Measurements from ENCODE around the gene BRD9.
"Not testable (repeated sequence)": the region's sequence is repeated elsewhere in the genome, so short reads cannot be mapped to it uniquely, and the experiment has no call there.

The BRD9 gene

DNA sequence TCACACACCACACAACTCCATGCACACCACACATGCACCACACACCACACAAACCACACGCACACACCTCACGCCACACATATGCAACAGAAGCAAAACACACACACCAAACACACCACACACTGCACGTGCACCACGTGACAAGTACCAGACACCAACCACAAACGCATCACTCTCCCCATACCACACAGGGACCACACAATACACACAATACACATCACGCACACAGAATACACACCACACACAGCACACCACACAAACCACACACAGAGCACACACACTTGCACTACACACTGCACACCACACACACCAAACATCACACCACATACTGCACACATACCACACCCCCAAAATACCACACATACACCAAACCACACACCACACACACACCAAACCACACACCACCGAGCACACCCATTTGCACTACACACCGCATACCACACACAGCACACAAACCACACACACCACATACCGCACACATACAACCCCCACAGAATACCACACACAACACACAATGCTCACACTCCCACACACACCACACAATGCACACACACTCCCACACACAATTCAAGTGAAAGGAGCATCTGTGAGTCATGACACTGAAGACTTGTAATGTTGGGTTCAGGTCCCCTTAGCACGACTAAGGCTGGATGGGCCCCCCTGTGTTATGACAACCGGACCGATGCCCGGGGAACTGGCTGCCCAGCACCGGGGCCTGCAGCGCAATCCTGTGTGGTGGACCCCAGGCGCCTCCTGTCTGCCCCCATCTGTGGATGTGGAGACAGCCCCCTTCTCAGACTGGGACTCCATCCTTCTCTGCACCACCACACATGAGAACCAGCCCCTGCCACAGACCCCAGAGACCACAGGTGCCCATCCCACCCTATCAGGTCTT, 35.8 kb downstream of the BRD9 start:
- no peak for DNase-seq

DNA sequence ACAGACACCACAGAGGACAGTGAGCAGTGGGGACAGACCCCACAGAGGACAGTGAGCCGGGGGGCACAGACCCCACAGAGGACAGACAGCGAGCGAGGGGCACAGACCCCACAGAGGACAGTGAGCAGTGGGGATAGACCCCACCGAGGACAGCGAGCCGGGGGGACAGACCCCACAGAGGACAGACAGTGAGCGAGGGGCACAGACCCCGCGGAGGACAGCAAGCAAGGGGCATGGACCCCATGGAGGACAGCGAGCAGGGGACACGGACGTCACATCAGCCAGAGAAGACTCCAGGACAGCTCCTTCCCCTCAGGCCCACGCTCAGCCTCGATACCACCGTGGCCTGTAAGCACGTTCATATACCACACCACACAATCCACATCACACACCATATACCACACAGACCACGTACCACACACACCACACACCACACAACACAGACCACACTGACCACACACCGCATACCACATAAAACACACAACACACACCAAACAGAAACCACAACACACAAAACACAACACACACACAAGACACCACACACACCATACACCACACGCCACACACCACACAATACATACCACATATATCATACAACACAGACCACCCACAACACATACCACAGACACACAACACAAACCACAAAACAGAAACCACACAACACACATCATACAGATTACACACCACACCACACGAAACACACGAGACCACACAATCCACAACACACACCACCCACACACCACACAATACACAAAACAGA, 36.6 kb downstream of the BRD9 start:
- no peak for DNase-seq

- DNase-seq, result no peak
Measured at GRCh38 chr5:854966-855743, 37.4 kb downstream of the BRD9 start.

GRCh38 chr5:854217-854616, 38.4 kb downstream of the BRD9 start:
- no peak for DNase-seq

- not testable (repeated sequence) for DNase-seq
Measured at GRCh38 chr5:853416-854090, 39.0 kb downstream of the BRD9 start.

DNA sequence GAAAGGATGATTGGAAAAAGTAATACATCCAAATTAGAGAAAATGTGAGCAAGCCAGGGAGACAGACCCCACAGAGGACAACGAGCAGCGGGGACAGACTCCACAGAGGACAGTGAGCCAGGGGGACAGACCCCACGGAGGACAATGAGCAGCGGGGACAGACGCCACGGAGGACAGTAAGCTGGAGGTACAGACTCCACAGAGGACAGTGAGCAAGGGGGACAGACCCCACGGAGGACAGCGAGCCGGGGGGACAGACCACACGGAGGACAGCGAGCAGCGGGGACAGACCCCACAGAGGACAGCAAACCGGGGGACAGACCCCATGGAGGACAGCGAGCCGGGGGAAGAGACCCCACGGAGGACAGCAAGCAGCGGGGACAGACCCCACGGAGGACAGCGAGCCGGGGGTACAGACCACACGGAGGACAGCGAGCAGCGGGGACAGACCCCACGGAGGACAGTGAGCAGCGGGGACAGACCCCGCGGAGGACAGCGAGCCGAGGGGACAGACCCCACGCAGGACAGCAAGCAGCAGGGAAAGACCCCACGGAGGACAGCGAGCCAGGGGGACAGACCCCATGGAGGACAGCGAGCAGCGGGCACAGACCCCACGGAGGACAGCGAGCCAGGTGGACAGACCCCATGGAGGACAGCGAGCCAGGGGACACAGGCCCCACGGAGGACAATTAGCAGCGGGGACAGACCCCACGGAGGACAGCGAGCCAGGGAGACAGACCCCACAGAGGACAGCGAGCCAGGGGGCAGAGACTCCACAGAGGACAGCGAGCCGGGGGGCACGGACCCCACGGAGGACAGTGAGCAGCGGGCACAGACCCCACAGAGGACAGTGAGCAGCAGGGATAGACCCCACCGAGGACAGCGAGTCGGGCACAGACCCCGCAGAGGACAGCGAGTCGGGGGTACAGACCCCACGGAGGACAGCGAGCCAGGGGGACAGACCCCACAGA, 39.9 kb downstream of the BRD9 start:
- DNase-seq, result no peak

GRCh38 chr5:852018-852417, 40.6 kb downstream of the BRD9 start:
- no peak for DNase-seq

DNA sequence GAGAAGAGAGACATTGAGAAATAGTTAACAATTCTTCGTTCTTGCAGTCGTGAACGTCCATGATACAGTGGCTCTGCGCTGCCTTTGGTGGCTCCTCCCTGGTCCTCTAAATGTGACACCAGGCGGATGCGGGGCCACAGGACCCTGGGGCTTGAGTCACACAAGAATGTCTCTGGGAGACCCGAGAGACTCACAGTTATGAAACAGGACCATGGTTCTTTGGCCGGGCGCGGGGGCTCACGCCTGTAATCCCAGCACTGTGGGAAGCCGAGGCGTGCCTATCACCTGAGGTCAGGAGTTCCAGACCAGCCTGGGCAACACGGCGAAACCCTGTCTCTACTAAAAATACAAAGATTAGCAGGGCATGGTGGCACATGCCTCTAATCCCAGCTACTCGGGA, 41.0 kb downstream of the BRD9 start:
- DNase-seq, result no peak

GRCh38 chr5:851076-851475, 41.5 kb downstream of the BRD9 start:
- DNase-seq, result no peak

DNA sequence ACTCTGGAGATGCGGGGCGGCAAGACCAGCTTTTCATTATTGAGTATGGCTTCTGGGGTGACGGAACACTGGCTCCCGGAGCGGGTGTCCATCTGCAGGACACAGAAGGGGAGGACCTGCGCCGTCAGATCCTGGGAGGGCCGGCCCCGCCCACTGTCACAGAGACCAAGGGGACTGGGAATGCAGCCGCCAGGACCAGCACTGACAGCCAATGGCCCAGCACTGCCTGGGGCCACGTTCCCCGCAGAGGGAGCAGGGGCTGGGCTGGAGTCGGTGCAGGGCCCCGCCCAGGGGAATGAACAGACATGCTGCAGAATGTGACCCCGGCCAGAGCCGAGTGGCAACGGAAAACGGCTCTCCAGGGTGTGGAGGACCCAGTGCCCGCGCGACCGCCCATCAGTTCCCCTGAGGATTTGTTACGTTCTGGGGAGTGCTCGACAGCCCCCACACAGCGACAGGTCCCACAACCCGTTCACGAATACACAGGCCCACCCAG, 42.0 kb downstream of the BRD9 start, which contains the start of gene ZDHHC11:
Gene ZDHHC11, minus strand, starts transcription at position 476 of the 496 bp plus-strand sequence. Its CDS starts 384 bp downstream, at position 92.
- no peak for DNase-seq

DNA sequence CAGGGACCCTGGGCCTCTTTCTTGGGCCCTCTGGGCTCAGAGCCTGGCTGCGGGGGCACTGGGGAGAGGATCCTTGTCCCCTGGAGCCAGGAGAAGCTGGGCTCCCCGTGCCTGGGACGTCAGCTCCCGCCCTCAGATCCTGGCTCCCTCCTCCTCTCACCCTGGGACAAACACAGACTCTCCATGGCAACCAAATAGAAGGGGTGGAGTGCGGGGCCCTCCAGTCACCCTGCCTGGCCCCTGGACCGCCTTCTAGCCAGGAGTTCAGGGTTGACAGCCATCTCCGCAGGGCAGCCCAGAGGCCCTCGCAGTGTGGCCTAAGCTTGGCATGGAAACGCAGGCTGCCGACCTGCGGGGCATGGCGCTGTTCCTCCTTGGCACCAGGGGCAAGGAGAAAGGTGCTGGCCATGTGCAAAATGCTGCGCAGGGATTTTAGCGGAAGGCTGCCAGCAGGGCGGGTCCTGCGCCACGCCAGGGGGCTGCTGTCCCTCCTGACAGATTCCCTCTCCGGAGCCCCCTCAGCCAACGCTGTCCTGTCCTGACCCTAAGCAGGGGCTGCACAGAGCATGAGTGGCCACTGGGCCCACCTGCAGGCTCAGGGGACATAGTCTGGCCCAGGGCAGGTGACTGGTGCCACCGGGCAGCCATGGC, 42.8 kb downstream of the BRD9 start:
- DNase-seq, result no peak

DNA sequence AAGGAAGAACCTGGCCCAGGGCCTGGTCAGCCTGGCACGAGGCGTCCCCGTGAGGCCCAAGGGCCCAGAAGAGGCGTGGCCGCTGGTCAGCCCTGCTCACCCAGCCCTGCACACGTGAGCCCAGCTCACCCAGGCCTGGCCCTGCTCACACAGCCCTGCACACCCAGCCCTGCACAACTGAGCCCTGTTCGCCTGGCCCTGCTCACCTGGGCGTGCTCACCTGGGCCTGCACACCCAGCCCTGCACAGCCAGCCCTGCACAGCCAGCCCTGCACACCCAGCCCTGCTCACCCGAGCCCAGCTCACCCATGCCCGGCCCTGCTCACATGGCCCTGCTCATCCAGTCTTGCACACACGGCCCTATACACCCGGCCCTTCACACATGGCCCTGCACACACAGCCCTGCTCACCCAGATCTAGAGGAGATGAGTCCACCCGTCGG, 43.9 kb downstream of the BRD9 start:
- DNase-seq, result no peak

DNA sequence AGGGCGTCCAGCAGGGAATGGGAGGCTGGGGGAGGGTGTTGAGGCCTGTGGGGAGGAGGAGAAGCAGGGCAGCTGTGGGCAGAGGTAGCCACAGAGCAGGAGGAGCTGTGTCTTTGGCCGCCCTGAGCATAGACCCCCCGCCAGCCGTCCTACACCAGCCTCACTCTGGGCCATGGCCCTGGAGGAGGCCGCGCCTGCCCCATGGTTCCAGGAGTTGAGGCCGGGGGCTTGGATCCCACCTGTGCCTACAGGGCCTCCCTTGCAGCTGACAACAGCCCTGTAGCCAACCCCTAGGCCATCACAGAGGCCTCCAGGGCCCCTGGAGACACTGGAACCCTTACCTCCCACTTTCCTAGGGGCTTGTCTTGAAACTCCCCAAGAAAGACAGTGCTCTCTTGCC, 44.9 kb downstream of the BRD9 start:
- not testable (repeated sequence) for DNase-seq

GRCh38 chr5:847212-847611, 45.4 kb downstream of the BRD9 start:
- DNase-seq, result not testable (repeated sequence)

DNA sequence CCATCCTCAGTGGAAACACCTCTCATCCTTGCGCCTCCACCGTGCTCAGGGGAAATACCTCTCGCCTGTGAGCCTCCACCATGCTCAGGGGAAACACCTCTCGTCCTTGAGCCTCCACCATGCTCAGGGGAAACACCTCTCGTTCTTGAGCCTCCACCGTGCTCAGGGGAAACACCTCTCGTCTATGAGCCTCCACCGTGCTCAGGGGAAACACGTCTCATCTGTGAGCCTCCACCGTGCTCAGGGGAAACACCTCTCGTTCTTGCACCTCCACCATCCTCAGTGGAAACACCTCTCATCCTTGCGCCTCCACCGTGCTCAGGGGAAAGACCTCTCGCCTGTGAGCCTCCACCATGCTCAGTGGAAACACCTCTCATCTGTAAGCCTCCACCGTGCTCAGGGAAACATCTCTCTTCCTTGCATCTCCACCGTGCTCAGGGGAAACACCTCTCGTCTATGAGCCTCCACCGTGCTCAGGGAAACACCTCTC, 46.0 kb downstream of the BRD9 start:
- DNase-seq, result not testable (repeated sequence)

GRCh38 chr5:845676-846601, 46.7 kb downstream of the BRD9 start:
- DNase-seq, result not testable (repeated sequence)

DNA sequence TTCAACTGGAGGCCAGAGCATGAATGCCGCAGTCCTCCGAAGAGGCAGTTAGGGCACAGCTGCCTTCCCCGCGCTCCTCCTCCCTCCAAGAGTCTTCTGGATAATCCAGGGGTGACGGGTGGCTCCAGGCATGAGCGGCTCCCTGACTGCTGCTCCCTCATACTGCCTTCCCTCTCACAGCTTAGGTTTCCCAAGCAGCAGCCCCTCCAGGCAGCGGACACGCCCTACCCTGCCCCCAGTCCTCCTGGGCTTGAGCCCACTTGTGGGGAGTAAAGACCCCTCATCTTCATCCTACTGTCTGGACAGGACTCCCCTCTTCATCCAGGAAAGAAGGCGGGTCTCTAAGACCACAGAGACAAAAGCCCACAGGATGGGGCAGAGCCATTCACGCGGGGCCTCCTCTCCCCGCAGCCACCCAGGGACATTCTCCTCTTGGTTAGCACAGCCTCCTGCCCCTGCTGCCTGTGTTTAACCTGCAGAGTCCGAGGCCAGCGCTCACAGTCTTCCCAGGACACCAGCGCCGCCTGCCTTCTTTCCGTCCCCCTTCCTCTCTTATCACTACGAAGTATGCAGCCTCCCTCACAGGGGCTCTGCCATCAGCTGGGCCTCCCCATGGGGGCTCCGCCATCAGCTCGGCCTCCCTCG, 47.4 kb downstream of the BRD9 start:
- not testable (repeated sequence) for DNase-seq

DNA sequence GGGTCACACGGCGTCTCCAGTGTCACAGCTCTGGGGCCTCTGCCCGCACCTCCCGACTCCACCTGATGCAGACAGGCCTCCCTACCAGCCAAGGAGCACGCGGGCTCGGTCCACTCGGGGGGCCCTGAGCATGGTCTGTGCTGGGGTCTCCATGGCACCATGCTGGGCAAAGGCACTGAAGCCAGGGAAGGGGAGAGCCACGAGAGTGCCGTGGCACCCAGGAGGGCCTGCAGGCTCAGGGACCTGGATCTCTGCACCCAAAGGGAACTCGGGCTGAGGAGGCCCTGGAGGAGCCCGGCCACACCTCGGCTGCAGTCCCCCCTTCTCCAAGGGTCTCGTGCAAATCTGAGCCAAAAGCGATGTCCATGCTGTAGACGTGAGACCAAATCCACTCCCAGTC, 48.2 kb downstream of the BRD9 start:
- not testable (repeated sequence) for DNase-seq

GRCh38 chr5:843926-844325, 48.7 kb downstream of the BRD9 start:
- DNase-seq, result not testable (repeated sequence)

Data from Kasumi-1 (cell line).